GM18873 (cell line): ENCODE results near the gene WFIKKN2.
"Not testable (repeated sequence)": the region's sequence is repeated elsewhere in the genome, so short reads cannot be mapped to it uniquely, and the experiment has no call there.

Experiments
- ATAC-seq: cut with Tn5 transposase; IDR thresholded peaks from one replicate; pipeline ENCODE4 v1.9.1; 2021; ENCODE audit warnings: mild to moderate bottlenecking, moderate library complexity, moderate number of reproducible peaks; ENCODE audit not compliant: unreplicated experiment, low FRiP score

WFIKKN2 gene, protein sequence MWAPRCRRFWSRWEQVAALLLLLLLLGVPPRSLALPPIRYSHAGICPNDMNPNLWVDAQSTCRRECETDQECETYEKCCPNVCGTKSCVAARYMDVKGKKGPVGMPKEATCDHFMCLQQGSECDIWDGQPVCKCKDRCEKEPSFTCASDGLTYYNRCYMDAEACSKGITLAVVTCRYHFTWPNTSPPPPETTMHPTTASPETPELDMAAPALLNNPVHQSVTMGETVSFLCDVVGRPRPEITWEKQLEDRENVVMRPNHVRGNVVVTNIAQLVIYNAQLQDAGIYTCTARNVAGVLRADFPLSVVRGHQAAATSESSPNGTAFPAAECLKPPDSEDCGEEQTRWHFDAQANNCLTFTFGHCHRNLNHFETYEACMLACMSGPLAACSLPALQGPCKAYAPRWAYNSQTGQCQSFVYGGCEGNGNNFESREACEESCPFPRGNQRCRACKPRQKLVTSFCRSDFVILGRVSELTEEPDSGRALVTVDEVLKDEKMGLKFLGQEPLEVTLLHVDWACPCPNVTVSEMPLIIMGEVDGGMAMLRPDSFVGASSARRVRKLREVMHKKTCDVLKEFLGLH

DNA sequence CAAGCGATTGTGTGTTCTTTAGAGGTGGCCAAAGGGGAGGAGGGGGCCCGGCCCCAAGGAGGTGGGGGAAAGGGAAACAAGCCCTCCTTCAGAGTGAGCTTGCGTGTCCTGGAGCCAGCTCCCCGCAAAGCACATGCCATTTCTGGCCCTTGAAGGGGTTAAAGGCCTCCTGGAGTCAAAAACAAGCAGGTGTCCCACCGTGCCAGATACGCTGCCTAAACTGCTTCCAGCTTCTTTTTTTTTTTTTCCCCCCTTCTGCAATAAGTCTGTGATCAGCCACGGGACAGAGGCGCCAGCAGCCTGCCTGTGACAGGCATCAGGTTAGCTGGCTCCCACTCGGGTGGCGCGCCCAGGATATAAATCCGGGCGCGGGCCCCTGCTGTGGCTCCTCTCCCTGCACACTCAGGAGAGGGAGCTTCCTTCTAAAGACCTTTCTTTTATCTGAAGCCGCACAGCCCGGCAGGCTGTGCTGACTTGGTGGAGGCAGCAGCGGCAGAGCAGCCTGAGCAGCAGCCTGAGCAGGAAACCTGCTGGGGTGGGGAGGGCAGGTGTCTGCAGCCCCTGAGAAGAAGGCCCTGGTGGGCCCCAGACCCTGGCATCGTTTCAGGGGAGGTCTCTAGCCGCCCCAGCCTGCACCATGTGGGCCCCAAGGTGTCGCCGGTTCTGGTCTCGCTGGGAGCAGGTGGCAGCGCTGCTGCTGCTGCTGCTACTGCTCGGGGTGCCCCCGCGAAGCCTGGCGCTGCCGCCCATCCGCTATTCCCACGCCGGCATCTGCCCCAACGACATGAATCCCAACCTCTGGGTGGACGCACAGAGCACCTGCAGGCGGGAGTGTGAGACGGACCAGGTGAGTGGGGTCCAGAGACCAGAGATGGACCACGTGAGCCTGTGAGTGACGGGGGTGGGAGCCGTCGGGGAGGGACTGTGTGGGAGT, at the start of gene WFIKKN2:
Gene WFIKKN2 (plus strand): TSS at position 286 of the 934 bp plus-strand sequence. CDS start 352 bp downstream, at position 638.
- ATAC-seq, result no peak

DNA sequence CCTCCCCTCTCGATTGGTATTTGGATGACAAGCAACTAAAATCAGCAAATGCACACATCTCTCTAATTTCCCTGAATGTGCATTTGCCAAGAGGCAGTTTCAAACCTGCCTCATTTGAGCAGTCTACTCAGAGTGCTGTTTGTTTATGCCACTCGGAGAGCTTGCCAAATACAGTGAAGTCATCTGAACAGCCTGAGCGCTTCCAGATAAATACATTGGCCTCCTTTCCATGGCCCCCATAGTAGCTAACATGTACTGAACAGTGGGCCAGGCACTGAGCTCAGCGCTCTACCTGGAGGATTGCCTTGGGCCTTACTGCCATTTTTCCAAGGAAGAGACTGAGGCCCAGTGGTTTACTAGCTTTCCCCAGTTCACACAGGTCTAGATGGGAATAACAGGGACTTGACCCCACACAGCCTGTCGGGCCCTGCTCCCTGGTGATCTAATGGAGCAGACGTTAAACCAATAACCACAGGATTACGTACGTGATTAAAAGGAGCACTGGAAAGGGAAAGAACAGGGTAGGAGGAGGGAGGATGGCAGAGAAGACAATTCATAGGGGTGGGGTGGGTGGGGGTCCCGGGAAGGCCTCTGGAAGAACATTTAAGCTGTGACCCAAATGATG, 49.3 kb upstream of the WFIKKN2 start:
- no peak for ATAC-seq

DNA sequence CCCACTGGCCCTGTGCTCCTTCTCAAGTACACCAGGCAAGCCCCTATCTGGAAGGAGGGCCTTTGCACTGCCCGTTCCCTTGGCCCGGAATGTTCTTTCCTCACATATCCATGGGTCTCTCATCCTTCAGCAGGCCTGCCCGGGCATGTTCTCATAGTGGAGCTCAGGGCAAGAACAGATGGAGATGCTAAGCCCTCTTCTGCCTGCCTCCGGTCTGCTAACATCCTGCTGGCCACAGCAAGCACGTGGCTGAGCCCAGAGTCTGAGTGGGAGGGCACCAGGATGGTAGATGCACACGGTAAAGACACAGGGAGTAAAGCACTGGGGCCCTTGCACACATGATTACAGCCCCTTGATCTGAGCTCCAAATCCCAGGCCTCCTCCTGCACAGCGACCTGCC, 48.3 kb upstream of the WFIKKN2 start:
- no peak for ATAC-seq

DNA sequence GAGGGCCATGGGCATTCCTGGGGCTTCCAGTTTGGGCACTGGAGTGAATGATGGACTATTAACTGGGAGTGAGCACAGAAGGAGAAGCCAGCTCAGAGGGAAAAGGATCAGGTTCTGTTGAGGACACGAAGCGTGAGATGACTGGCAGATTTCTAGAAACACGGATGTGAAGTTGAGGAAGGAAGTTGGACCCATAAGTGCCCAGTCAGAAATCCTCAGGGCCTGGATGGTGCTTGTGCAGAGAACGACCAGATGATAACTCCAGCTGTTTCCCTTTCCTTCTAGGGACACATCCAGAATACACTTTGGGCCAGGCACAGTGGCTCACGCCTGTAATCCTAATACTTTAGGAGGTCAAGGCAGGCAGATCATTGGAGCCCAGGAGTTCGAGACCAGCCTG, 44.8 kb upstream of the WFIKKN2 start:
- ATAC-seq, result no peak

DNA sequence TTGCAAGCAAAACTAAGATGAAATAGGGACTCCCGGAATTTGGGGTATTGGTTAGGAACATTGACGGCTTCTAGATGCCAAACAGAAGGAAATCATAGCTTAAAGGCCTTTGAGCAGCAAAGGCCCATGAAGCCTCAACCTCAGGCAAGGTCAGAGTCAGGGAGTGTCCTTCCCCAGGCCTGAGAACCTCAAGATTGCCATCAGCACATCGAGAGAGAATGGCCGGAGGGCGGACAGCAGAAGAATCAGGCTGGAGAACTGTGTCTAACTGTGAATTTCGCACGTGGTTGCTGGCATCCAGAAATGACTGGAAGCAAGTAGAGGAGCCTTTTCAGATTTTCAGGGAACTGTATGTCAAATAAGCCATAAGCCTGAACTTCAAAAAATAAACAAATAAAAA, 43.3 kb upstream of the WFIKKN2 start:
- ATAC-seq, result no peak

DNA sequence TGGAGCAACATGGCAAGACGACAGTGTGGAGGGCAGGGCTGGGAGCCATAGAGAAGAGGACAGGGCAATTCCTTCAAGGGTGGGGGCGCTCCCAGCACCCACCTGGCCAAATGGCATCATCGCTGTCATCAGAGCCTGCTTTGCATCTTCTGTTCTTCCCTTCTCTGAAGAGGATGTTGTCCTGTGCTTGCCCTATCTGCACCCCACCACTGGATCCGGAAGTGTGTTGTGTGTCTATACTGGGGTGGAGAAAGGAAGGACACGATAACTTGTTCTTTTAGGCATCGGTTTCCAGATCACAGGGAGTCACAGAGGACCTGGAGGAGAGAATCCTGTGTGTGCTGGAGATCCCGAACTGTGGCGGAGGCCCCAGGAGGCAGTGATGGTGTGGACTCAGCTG, 42.4 kb upstream of the WFIKKN2 start:
- no peak for ATAC-seq

DNA sequence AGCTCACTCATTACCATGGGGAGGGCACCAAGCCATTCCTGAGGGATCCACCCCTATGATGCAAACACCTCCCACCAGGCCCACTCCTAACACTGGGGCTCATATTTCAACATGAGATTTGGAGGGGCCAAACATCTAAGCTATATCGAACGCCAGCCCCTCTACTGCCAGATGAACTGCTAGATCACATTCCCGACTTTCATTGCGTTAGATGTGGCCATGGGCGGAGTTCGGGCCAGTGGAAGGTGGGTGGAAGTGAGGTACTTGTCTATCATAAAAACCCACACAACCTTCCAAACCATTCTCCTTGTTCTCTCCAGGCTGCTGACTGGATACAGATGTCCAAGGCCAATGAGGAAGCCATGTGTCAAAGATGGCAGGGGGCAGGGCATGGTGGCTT, 41.0 kb upstream of the WFIKKN2 start:
- no peak for ATAC-seq

DNA sequence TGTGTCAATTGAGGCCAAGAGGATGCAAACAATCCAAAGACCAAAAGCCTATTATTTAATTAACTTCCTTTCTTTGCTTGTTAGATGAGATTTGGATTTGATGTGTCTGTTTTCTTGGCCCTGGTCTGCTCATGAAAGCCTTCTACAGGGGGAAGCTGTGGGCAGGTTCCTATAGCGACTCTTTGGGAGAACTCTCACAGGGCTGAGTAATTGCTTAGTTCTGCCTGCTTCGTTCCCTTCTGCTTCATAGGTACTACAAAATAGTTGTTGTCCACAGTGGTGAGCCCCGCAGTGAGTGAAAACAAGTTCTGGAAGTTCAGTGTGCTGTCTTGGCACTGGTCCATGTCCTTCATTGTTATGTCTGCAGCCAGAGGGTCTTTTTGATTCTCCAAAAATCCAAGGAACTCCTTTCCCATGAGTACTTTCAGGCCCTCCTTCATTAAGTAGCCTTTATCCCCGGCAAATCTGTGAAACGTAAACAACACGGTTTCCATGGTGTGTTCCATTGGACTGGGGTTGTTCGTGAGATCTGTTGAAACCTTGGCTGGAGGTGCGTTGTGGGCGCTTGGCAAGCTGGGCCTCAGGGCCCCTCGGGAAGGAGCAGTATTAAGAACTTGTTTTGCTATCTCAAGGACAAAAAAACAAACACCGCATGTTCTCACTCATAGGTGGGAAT, 38.1 kb upstream of the WFIKKN2 start:
- no peak for ATAC-seq

DNA sequence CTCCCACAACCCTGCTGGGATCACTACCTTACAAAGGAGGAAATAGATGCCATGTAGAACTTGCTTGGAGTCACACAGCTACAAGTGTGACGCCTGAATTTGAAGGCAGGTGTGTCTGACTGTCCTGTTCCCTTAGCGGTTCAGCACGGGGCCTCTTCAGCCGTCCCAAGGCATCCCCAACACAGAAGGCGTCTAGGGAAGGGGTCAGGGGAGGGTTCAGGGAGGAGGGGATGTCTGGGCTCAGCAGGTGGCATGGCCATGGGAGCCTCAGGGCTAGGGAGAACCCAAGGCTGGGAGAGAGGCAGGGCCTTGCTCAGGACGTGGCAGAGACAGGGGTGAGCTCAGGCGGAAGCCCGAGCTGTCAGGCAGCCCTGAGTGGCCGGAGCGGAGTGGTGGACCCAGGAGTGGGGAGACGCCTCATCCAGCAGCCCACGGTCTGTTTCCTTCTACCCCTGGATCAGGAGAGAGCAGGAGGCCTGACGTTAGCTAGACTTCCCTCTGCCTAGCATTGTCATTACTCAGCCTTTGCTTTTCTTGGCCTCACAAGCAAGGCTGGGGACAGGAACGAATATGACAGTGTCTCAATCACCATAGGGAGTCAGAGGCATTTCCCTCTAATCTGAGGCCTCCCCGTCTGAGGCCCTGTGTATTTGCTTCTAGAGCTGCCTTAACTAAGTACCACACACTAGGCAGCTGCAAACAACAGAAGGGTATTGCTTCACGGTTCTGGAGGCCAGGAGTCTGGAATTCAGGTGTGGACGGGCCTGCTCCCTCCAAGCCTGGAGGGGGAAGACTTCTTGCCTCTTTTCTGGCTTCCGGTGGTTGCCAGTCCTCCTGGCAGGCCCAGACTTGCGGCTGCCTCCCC, 36.7 kb upstream of the WFIKKN2 start:
- no peak for ATAC-seq

DNA sequence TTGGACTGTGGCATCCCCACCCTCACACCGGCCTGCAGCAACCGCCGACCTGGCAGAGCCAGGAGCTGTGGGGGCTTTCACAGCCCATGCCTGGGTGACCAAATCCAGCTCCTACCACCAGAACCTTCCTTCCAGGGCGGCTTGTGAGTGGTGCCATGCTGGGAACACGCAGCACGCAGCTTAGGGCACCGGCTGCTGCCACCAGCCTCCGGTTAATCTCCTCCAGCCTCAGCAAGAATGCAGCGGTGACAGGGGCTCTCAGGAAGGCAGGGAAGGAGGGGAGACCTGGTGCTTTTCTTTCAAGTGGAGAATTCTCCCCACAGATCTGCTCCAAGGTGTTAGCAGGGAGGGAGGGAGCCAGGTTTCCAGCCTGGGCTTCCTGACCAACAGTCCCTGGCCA, 35.8 kb upstream of the WFIKKN2 start:
- no peak for ATAC-seq

DNA sequence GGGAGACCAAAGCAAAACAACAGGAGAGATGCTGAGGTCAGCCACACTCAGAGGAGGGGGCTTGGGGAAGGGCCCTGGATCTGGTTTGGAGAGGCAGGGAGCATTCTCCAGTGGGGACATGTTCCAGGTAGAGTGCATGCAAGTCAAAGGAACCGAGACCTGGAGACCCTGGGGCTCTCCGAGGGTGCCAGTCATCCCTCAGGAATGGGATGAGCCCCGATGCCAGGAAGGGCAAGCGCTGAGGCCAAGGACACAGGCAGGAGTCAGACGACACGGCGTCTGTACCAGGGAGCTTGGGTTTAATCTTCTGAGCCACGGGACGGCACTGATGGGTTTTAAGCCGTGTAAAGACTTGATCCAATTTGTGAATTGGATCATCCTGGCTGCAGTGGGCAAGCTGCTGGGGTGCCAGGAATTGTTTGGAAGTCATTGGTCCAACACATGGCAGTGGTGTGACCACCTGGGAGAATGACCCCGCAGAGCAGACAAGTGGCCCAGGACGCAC, 35.1 kb upstream of the WFIKKN2 start:
- no peak for ATAC-seq

DNA sequence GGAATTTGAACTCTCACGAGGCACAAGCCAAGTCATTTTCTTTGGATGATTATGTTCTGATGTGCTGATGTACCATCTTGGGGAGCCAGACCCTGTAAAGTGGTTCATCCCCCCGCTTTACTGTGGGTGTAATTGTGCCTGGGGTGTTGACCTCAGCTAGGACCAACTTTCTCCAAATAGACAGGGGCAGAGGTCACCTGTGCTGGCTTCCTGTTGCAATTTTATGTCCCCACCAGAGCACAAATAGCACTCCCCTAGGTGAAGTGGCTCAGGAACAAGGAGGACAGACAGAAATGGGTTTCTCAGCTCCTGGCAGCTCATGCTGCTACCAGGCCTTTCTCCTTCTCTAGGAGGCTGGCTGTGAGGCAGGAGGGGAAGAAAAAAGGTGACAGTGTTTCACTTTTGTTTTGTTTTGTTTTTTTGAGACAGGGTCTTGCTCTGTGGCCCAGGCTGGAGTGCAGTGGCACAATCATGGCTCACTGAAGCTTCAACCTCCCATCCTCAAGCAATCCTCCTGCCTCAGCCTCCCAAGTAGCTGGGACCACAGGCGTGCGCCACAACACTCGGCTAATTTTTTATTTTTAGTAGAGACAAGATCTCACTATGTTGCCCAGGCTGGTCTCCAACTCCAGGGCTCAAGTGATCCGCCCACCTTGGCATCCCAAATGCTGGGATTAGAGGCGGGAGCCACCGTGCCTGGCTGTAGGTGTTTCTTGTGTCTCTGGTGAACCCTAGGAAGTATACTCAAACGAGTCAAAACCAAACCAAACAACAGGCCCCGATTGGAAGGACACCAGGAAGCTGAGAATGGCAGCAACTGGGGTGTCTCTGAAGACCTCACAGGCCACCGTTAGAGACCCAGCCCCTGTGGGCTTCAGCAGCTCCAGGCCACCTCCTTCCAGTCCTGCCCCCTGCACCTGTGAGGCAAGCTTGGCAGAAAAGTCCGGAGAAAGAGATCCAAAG, 32.5 kb upstream of the WFIKKN2 start:
- no peak for ATAC-seq

DNA sequence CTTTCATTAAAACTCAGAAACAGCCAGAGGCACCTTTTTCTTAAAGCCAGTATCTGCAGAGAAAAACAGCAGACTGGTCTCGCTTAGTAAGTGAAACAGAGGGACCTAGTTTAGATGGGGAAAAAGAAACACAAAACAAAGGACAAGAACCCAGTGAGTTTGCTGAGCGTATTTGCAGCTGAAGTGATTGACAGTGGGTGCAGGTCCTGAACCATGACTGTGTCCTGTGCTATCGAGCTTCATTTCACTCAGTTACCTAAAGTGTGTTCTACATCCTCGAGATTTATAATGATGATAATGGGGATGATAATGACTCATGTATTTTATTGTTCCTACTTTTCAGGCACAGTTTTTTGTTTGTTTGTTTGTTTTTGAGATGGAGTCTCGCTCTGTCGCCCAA, 31.7 kb upstream of the WFIKKN2 start:
- no peak for ATAC-seq

DNA sequence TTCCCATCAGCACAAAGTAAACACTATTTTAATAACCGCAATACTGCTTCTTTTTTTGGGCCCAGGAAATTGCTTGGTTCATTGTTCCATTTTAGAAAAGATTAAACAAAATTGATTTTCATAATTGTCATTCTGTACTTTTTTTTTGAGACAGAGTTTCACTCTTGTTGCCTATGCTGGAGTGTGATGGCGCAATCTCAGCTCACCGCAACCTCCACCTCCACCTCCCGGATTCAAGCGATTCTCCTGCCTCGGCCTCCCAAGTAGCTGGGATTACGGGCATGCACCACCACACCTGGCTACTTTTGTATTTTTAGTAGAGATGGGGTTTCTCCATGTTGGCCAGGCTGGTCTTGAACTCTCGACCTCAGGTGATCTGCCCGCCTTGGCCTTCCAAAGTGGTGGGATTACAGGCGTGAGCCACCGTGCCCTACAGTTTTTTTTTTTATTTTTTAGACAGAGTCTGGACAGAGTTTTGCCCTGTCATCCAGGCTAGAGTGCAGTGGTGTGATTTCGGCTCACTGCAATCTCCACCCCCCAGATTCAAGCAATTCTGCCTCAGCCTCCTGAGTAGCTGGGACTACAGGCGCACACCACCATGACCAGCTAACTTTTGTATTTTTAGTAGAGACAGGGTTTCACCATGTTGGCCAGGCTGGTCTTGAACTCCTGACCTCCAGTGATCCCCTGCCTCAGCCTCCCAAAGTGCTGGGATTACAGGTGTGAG, 30.5 kb upstream of the WFIKKN2 start:
- ATAC-seq, result not testable (repeated sequence)

DNA sequence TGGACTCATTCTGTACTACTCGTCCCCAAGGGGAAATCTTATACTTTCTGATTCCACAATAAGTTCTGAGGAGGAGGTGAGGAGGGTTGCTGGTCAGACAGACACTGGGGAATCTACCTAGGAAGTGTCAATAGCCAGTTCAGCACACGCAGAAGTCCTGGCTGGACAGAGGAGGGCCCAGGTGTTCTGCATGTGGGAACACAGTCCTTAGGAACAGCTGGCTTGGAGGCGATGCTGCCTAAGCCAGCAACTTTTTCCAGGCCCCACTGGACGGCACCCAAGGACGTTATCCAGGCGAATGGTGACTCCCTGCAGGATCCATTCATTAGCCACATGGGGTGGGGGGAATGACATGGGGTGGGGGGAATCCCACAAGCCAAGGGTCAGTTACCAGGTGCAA, 29.9 kb upstream of the WFIKKN2 start:
- ATAC-seq, result no peak

DNA sequence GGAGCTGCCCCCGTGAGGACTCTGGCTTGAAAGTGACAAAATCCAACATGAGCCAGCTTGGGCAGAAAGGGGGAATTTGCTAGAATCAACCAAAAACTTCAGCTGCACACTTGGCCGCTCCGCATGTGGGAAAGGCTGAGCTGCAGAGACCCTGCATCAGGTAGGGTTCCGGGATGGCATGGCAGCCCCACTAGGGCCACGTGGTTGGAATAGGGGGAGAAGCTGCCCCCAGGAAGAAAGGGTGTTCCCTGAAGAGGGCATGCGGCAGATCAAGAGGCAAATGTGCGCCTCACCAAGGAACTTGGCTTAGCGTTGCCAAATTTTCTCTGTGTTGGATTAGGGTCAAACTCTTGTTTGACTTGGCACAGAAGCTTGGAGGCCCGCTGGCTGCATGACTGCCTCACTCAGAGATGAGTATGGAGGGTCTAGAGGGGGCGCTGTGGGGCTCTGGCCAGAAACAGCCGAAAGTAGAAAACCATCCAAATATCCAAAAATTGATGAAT, 29.2 kb upstream of the WFIKKN2 start:
- no peak for ATAC-seq

DNA sequence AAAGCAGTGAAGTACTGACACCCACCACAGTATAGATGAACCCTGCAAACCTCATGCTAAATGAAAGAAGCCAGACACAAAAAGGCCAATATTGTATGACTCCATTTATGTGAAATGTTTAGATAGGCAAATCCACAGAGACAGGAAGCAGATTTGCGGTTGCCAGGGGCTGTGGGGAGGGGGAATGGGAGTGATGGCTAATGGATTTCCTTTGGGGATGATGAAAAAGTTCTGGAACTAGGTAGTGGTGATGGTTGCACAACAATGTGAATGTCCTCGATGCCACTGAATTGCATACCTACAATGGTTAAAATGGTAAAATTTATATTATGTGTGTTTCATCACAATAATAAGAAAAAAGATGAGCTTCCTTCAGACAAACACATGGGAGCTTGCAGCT, 28.4 kb upstream of the WFIKKN2 start:
- ATAC-seq, result no peak
